ENCODE data around the gene CALB2.

Gene CALB2

DNA sequence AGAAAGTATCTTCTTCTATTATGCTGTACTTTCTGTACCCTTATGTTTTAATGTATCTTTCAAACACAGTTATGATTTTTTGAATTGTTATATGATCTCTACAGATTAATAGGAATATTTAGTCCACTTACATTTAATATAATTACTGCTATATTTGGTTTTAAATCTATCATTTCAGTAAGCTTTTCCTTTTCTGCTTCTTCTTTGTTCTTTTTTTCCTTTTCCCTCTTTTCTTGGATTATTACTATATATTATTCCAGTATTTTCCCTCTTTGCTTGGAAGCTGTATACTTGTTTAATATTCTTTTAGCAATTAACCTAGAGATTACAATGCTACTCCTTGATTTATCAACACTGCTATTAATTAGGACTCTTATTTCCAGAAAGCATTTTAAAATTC, 69.9 kb downstream of the CALB2 start:
- H2AK5ac ChIP-seq (ENCODE audit: low read depth, low read length): no peak overlapping the region
- H3K23ac ChIP-seq (ENCODE audit: low read depth, low read length, poor library complexity): no peak overlapping the region
- peaks cover 0 to 34% (median 7%) of the 10 kb centered on the region in 3 experiments for H3K27me3 ChIP-seq (ENCODE audit: control insufficient read depth in 3 of 3, insufficient read depth in 3 of 3, low read depth in 1 of 3, low read length in 3 of 3)
- H3K4ac ChIP-seq (ENCODE audit: low read length): no peak overlapping the region
- no peak overlapping the region for H2BK120ac ChIP-seq (ENCODE audit: low read depth, low read length)
- no peak overlapping the region for H2AFZ ChIP-seq (ENCODE audit: low read length)
- H2BK15ac ChIP-seq (ENCODE audit: low read length): no peak overlapping the region
- H4K91ac ChIP-seq (ENCODE audit: low read depth, low read length, poor library complexity): no peak overlapping the region
- no peak overlapping the region for H3K18ac ChIP-seq (ENCODE audit: low read length)
- no peak overlapping the region for H3K14ac ChIP-seq (ENCODE audit: low read length)
- no peak overlapping the region for H2BK5ac ChIP-seq (ENCODE audit: low read length)
- H3K79me1 ChIP-seq (ENCODE audit: low read depth, low read length): no peaks in the 10 kb centered on the region
- H3K36me3 ChIP-seq (replicated peaks in 1 of 2; ENCODE audit: control insufficient read depth in 2 of 2, insufficient read depth in 2 of 2, low read length in 2 of 2): no peaks in the 10 kb centered on the region
- H3K4me3 ChIP-seq (ENCODE audit: low read length in 2 of 2): no peak overlapping the region
- H3K4me2 ChIP-seq (ENCODE audit: insufficient read depth, low read length, poor library complexity, severe bottlenecking): no peak overlapping the region
- no peak overlapping the region for H4K8ac ChIP-seq (ENCODE audit: low read depth, low read length)
- peaks cover 0 to 7% of the 10 kb centered on the region in 2 donors for H3K4me1 ChIP-seq (ENCODE audit: control insufficient read depth in 2 of 2, insufficient read depth in 1 of 2, low read depth in 1 of 2, low read length in 2 of 2)
- no peak for DNase-seq (ENCODE audit: low spot score)
- no peak overlapping the region for H2BK12ac ChIP-seq (ENCODE audit: low read length)
- H3K9ac ChIP-seq (ENCODE audit: low read depth, low read length, poor library complexity): no peak overlapping the region
- H3K27ac ChIP-seq (replicated peaks; ENCODE audit: low read length): no peak overlapping the region
- no peaks in the 10 kb centered on the region for H3K9me3 ChIP-seq (replicated peaks in 1 of 2; ENCODE audit: control insufficient read depth in 2 of 2, insufficient read depth in 1 of 2, low read depth in 1 of 2, low read length in 2 of 2)

DNA sequence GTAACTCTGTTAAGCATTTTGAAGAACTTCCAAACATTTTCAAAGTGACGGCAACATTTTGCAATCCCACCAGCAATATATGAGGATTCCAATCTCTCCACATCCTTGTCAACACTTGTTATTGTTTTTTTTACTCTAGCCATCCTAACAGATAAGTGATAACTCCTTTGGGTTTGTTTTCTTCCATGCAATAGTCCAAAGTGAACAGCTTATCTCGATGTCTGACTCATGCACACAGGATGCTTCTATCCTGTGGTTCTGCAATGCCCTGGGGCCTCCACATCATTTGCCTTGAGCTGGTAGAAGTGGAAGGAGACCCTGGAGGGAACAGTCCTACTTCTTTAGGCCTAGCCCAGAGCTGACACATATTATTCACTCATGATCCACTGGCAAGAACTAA, 70.4 kb downstream of the CALB2 start:
- H3K9ac ChIP-seq (ENCODE audit: low read depth, low read length, poor library complexity): no peak overlapping the region
- no peak overlapping the region for H2AFZ ChIP-seq (ENCODE audit: low read length)
- H3K18ac ChIP-seq (ENCODE audit: low read length): no peak overlapping the region
- no peaks in the 10 kb centered on the region for H3K79me1 ChIP-seq (ENCODE audit: low read depth, low read length)
- no peaks in the 10 kb centered on the region for H3K9me3 ChIP-seq (replicated peaks in 1 of 2; ENCODE audit: control insufficient read depth in 2 of 2, insufficient read depth in 1 of 2, low read depth in 1 of 2, low read length in 2 of 2)
- no peak overlapping the region for H2AK5ac ChIP-seq (ENCODE audit: low read depth, low read length)
- H2BK12ac ChIP-seq (ENCODE audit: low read length): no peak overlapping the region
- no peak overlapping the region for H2BK15ac ChIP-seq (ENCODE audit: low read length)
- no peak overlapping the region for H2BK5ac ChIP-seq (ENCODE audit: low read length)
- H3K23ac ChIP-seq (ENCODE audit: low read depth, low read length, poor library complexity): no peak overlapping the region
- no peak overlapping the region for H4K91ac ChIP-seq (ENCODE audit: low read depth, low read length, poor library complexity)
- no peak overlapping the region for H4K8ac ChIP-seq (ENCODE audit: low read depth, low read length)
- peaks cover 0 to 7% of the 10 kb centered on the region in 2 donors for H3K4me1 ChIP-seq (ENCODE audit: control insufficient read depth in 2 of 2, insufficient read depth in 1 of 2, low read depth in 1 of 2, low read length in 2 of 2)
- H3K4me2 ChIP-seq (ENCODE audit: insufficient read depth, low read length, poor library complexity, severe bottlenecking): no peak overlapping the region
- DNase-seq (ENCODE audit: low spot score): no peak
- no CpG with 5 or more reads among the region's 2 CpGs for WGBS, 2 donors (ENCODE audit: extremely low coverage in 2 of 2, insufficient read length in 2 of 2, insufficient replicate concordance in 1 of 2)
- no peaks in the 10 kb centered on the region for H3K36me3 ChIP-seq (replicated peaks in 1 of 2; ENCODE audit: control insufficient read depth in 2 of 2, insufficient read depth in 2 of 2, low read length in 2 of 2)
- peaks cover 0 to 31% (median 7%) of the 10 kb centered on the region in 3 experiments for H3K27me3 ChIP-seq (ENCODE audit: control insufficient read depth in 3 of 3, insufficient read depth in 3 of 3, low read depth in 1 of 3, low read length in 3 of 3)
- H3K4me3 ChIP-seq (ENCODE audit: low read length in 2 of 2): no peak overlapping the region
- no peak overlapping the region for H2BK120ac ChIP-seq (ENCODE audit: low read depth, low read length)
- H3K4ac ChIP-seq (ENCODE audit: low read length): no peak overlapping the region
- H3K14ac ChIP-seq (ENCODE audit: low read length): no peak overlapping the region
- H3K27ac ChIP-seq (replicated peaks; ENCODE audit: low read length): no peak overlapping the region

DNA sequence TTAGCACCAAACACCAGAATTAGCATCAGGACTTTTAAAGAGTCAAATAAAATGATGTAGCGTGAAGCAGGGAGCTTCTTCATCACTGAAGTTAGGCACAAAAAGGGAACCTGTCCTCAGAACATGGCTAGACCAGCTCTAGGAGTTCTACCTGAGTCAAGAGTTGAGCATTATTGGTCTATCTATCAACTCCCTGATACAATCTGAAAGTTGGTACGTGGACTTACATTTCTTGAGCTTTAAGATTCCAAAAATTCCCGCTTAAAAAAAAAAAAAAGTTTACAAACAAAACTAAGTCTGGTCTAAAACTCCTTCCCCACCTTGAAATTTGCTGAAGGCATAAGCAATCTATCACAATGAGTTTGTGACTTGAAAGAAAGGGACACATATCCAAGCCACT, 71.1 kb downstream of the CALB2 start:
- Histone ChIP-seq H3K14ac (ENCODE audit: low read length) (no peak overlapping the region), H3K23ac (ENCODE audit: low read depth, low read length, poor library complexity) (no peak overlapping the region), H3K4me2 (ENCODE audit: insufficient read depth, low read length, poor library complexity, severe bottlenecking) (no peak overlapping the region), H3K9ac (ENCODE audit: low read depth, low read length, poor library complexity) (no peak overlapping the region), H3K4ac (ENCODE audit: low read length) (no peak overlapping the region), H3K27ac (replicated peaks; ENCODE audit: low read length) (no peak overlapping the region), H2AK5ac (ENCODE audit: low read depth, low read length) (no peak overlapping the region), H3K27me3 (ENCODE audit: control insufficient read depth in 3 of 3, insufficient read depth in 3 of 3, low read depth in 1 of 3, low read length in 3 of 3) (peaks cover 0 to 24% (median 6%) of the 10 kb centered on the region in 3 experiments), H3K79me1 (ENCODE audit: low read depth, low read length) (no peaks in the 10 kb centered on the region), H2BK120ac (ENCODE audit: low read depth, low read length) (no peak overlapping the region), H2BK5ac (ENCODE audit: low read length) (no peak overlapping the region), H3K4me3 (ENCODE audit: low read length in 2 of 2) (no peak overlapping the region), H2BK15ac (ENCODE audit: low read length) (no peak overlapping the region), H4K8ac (ENCODE audit: low read depth, low read length) (no peak overlapping the region), H3K18ac (ENCODE audit: low read length) (no peak overlapping the region), H3K9me3 (replicated peaks in 1 of 2; ENCODE audit: control insufficient read depth in 2 of 2, insufficient read depth in 1 of 2, low read depth in 1 of 2, low read length in 2 of 2) (no peaks in the 10 kb centered on the region), H2AFZ (ENCODE audit: low read length) (no peak overlapping the region), H2BK12ac (ENCODE audit: low read length) (no peak overlapping the region), H3K4me1 (ENCODE audit: control insufficient read depth in 2 of 2, insufficient read depth in 1 of 2, low read depth in 1 of 2, low read length in 2 of 2) (peaks cover 0 to 7% of the 10 kb centered on the region in 2 donors), H4K91ac (ENCODE audit: low read depth, low read length, poor library complexity) (no peak overlapping the region), H3K36me3 (replicated peaks in 1 of 2; ENCODE audit: control insufficient read depth in 2 of 2, insufficient read depth in 2 of 2, low read length in 2 of 2) (no peaks in the 10 kb centered on the region)
- DNase-seq (ENCODE audit: low spot score): no peak
- WGBS, 2 donors (ENCODE audit: extremely low coverage in 2 of 2, insufficient read length in 2 of 2, insufficient replicate concordance in 1 of 2): no CpG with 5 or more reads among the region's 3 CpGs

DNA sequence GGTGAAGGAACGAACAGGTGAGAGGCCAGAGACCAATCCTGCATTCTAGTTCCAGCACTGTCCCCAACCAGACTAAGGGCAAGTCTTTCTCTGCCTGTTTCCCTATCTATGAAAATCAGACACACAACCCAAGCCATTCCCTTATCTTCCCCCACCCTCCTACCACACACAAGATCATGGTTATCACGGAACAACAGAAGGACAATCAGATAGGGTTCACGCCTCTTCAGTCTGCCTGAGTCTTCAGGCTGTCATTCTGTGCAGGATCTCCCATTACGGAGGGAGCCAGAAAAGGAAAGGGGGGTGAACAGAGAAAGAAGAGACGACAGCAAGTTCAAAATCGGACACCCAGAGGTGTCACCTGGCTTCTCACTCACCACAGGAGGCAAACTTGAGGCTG, 72.2 kb downstream of the CALB2 start:
- peaks cover 0 to 5% of the 10 kb centered on the region in 2 donors for H3K4me1 ChIP-seq (ENCODE audit: control insufficient read depth in 2 of 2, insufficient read depth in 1 of 2, low read depth in 1 of 2, low read length in 2 of 2)
- H4K91ac ChIP-seq (ENCODE audit: low read depth, low read length, poor library complexity): no peak overlapping the region
- no peak overlapping the region for H3K14ac ChIP-seq (ENCODE audit: low read length)
- no peak for DNase-seq (ENCODE audit: low spot score)
- H3K27me3 ChIP-seq (ENCODE audit: control insufficient read depth in 3 of 3, insufficient read depth in 3 of 3, low read depth in 1 of 3, low read length in 3 of 3): peaks cover 0 to 12% (median 2%) of the 10 kb centered on the region in 3 experiments
- WGBS, 2 donors (ENCODE audit: extremely low coverage in 2 of 2, insufficient read length in 2 of 2, insufficient replicate concordance in 1 of 2): no CpG with 5 or more reads among the region's 6 CpGs
- no peaks in the 10 kb centered on the region for H3K36me3 ChIP-seq (replicated peaks in 1 of 2; ENCODE audit: control insufficient read depth in 2 of 2, insufficient read depth in 2 of 2, low read length in 2 of 2)
- no peak overlapping the region for H2BK12ac ChIP-seq (ENCODE audit: low read length)
- no peak overlapping the region for H3K4me3 ChIP-seq (ENCODE audit: low read length in 2 of 2)
- H3K4me2 ChIP-seq (ENCODE audit: insufficient read depth, low read length, poor library complexity, severe bottlenecking): no peak overlapping the region
- no peak overlapping the region for H2AFZ ChIP-seq (ENCODE audit: low read length)
- H3K9me3 ChIP-seq (replicated peaks in 1 of 2; ENCODE audit: control insufficient read depth in 2 of 2, insufficient read depth in 1 of 2, low read depth in 1 of 2, low read length in 2 of 2): no peaks in the 10 kb centered on the region
- no peak overlapping the region for H3K18ac ChIP-seq (ENCODE audit: low read length)
- H2BK120ac ChIP-seq (ENCODE audit: low read depth, low read length): no peak overlapping the region
- no peak overlapping the region for H3K4ac ChIP-seq (ENCODE audit: low read length)
- H2BK5ac ChIP-seq (ENCODE audit: low read length): no peak overlapping the region
- H2AK5ac ChIP-seq (ENCODE audit: low read depth, low read length): no peak overlapping the region
- no peak overlapping the region for H2BK15ac ChIP-seq (ENCODE audit: low read length)
- no peak overlapping the region for H3K27ac ChIP-seq (replicated peaks; ENCODE audit: low read length)
- H3K79me1 ChIP-seq (ENCODE audit: low read depth, low read length): no peaks in the 10 kb centered on the region
- H3K23ac ChIP-seq (ENCODE audit: low read depth, low read length, poor library complexity): no peak overlapping the region
- H3K9ac ChIP-seq (ENCODE audit: low read depth, low read length, poor library complexity): no peak overlapping the region
- no peak overlapping the region for H4K8ac ChIP-seq (ENCODE audit: low read depth, low read length)
